GM12874 (cell line): ENCODE data around the gene PRKRA.

Experiments used
- TF ChIP-seq, protein P1 (sequence below): IDR thresholded peaks from 2 replicates; pipeline ENCODE4 v1.5.1; 2011; ENCODE audit warnings: low read depth, mild to moderate bottlenecking, control low read depth, low read length, moderate library complexity; ENCODE audit not compliant: insufficient read depth

The PRKRA gene

GRCh38 chr2:178452870-178453269 lies 1.9 kb upstream of the PRKRA start:
- TF ChIP-seq, protein P1, sequence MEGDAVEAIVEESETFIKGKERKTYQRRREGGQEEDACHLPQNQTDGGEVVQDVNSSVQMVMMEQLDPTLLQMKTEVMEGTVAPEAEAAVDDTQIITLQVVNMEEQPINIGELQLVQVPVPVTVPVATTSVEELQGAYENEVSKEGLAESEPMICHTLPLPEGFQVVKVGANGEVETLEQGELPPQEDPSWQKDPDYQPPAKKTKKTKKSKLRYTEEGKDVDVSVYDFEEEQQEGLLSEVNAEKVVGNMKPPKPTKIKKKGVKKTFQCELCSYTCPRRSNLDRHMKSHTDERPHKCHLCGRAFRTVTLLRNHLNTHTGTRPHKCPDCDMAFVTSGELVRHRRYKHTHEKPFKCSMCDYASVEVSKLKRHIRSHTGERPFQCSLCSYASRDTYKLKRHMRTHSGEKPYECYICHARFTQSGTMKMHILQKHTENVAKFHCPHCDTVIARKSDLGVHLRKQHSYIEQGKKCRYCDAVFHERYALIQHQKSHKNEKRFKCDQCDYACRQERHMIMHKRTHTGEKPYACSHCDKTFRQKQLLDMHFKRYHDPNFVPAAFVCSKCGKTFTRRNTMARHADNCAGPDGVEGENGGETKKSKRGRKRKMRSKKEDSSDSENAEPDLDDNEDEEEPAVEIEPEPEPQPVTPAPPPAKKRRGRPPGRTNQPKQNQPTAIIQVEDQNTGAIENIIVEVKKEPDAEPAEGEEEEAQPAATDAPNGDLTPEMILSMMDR, result no peak

GRCh38 chr2:178452334-178452733 lies 1.4 kb upstream of the PRKRA start:
- TF ChIP-seq, protein P1, result no peak

DNA sequence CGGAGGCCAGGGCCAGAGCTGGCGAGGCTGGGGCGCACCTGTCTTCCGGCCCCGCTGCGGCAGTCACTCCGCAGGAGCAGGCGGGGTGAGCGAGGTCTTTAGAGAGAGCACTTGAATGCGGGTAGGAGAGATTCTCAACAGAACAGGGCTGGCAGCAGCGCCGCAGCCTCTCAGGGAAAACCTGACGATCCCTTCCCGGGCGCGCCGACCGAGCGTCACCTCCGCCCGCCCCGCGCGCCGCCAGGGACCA lies 526 bp downstream of the PRKRA start:
- TF ChIP-seq, protein P1, result no peak

GRCh38 chr2:178449700-178450523 lies 1.1 kb downstream of the PRKRA start:
- TF ChIP-seq, protein P1, result no peak

DNA sequence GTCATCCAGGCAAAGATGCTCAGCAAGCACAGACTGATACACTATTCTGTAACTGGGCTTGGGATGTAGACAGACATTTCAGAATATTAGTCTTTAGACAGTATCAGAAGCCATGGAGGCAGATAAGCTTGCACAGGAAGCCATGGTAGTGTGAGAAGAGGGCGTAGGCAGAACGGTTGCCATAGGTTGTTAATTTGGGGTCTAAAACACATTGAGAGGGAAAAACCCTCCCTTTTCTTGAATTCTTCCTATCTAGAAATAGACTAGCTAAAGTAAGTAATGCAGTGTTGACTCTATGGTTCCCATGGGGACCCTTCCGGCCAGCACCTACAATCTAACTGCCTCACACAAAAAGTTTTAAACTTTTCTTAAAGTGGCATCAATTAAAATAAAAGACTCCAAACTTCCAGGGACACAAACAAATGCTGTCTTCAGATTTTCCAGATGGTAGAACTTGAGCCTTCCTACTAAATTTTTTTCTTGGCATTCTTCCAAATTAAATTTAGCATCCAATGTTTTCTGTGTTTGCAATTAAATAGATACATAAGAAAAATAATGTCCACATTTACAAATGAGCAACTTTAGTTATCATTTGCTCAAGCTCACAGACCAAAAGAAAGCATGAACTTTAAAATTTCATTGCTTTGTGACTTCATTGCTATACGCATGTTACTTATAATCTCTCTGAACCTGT lies 1.9 kb downstream of the PRKRA start:
- TF ChIP-seq, protein P1, result no peak

DNA sequence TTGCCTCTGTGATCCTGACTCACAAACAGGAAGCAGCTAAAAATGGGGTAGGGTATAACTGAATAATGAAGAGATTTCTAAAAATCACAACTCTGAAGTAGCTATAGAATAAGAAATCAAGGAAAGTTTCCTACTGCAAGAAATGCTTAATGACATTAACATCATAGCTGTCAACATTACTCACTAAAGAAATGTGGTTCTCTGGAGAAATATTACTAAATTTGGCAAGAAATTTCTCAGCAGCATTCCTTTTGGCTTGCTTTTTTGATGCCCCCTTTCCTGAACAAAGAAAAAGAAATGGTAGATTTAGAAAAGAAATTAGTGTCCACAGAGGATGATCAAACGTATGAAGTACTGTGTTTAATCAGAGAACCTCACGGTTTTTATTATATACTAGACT lies 9.5 kb downstream of the PRKRA start:
- TF ChIP-seq, protein P1, result no peak

DNA sequence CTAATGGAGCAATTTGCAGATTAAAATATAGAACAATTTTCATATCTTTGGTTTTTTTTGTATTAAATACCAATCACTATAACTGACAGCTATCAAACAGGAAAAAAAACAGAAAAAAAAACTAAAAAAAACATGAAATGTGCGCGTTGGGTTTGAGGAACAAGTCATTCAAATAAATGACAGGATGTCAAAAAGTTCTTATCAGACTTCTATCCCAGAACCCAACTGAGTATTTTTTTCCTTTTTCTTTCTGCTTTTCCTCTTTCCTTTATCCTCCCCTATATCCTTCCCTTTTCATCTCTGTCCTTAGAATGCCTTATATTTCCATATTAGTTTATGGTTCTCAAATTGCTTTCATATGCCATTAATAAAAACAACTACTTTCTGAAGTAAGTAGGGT lies 14.3 kb downstream of the PRKRA start:
- TF ChIP-seq, protein P1, result no peak
